CD4-positive, alpha-beta memory T cell (primary cell): ENCODE measurements around the gene TNPO1. TPM values are rescaled to one million over a fixed set of nuclear protein-coding genes. Genes with fewer than 3 reads are reported as not detected.
"Not testable (repeated sequence)": the region's sequence is repeated elsewhere in the genome, so short reads cannot be mapped to it uniquely, and the experiment has no call there.

ENCODE experiments used
- CTCF ChIA-PET: fragments of 350-600 bp; sonication (Branson Sonifier 250); formaldehyde crosslinking; loops from one replicate; lab custom pipeline; 2021; ENCODE audit warnings: inconsistent platforms; ENCODE audit not compliant: partially characterized antibody; lab: Charles Lee
- POLR2A ChIA-PET: fragments of 350-600 bp; sonication (Branson Sonifier 250); formaldehyde crosslinking; loops from one replicate; lab custom pipeline; 2021; ENCODE audit not compliant: partially characterized antibody; lab: Charles Lee
- DNase-seq, 5 donors: peaks; one replicate each; pipeline versions ENCODE4 v3.0.0 to v3.0.0-alpha.2; 2020 to 2022; ENCODE audit warnings: mixed read lengths in 1 of 5
- H3K27ac ChIP-seq: one replicate; pipeline ENCODE4 v1.7.0; 2013; ENCODE audit warnings: low read depth, low read length
- H3K27me3 ChIP-seq: 2 replicates; pipeline ENCODE4 v1.7.0; 2013; ENCODE audit warnings: mild to moderate bottlenecking, low read length, moderate library complexity; ENCODE audit not compliant: insufficient read depth
- H3K36me3 ChIP-seq: 2 replicates; pipeline ENCODE4 v1.7.0; 2013; ENCODE audit warnings: mild to moderate bottlenecking, low read length, moderate library complexity; ENCODE audit not compliant: insufficient read depth
- H3K4me1 ChIP-seq: 2 replicates; pipeline ENCODE4 v1.7.0; 2013; ENCODE audit warnings: mild to moderate bottlenecking, low read length, moderate library complexity; ENCODE audit not compliant: insufficient read depth
- H3K4me3 ChIP-seq, 2 donors: one replicate each; pipeline ENCODE4 v1.7.0; 2013; ENCODE audit warnings: low read length in 2 of 2, mild to moderate bottlenecking in 1 of 2
- H3K9me3 ChIP-seq, 2 donors: one replicate each; pipeline ENCODE4 v1.7.0; 2013; ENCODE audit warnings: low read length in 2 of 2, control low read depth in 1 of 2; ENCODE audit not compliant: control insufficient read depth in 1 of 2
- H3K27ac Mint-ChIP-seq, 7 donors: one replicate each; pipeline ENCODE4 v1.8.0; 2020 to 2021; ENCODE audit warnings: mixed read lengths in 7 of 7, mild to moderate bottlenecking in 6 of 7, inconsistent platforms in 3 of 7, moderate library complexity in 3 of 7
- H3K27me3 Mint-ChIP-seq, 2 donors: one replicate each; pipeline ENCODE4 v1.8.0; 2020 to 2021; ENCODE audit warnings: mixed read lengths in 2 of 2
- H3K36me3 Mint-ChIP-seq, 2 donors: one replicate each; pipeline ENCODE4 v1.8.0; 2020 to 2021; ENCODE audit warnings: mixed read lengths in 2 of 2, inconsistent platforms in 1 of 2, mild to moderate bottlenecking in 1 of 2
- H3K4me1 Mint-ChIP-seq, 4 donors: one replicate each; pipeline ENCODE4 v1.8.0; 2020 to 2021; ENCODE audit warnings: mixed read lengths in 4 of 4, mild to moderate bottlenecking in 1 of 4
- H3K4me3 Mint-ChIP-seq, 8 donors: one replicate each; pipeline ENCODE4 v1.8.0; 2020 to 2021; ENCODE audit warnings: mixed read lengths in 8 of 8, mild to moderate bottlenecking in 7 of 8, moderate library complexity in 6 of 8, inconsistent platforms in 3 of 8
- H3K9me3 Mint-ChIP-seq, 8 donors: one replicate each; pipeline ENCODE4 v1.8.0; 2020 to 2021; ENCODE audit warnings: mixed read lengths in 8 of 8, mild to moderate bottlenecking in 5 of 8, inconsistent platforms in 3 of 8, moderate library complexity in 1 of 8
- intact Hi-C: fragments of 100-400 bp; cut with micrococcal nuclease; formaldehyde crosslinking; loops from one replicate; pipeline ENCODE4 v1.15.1; 2023
- polyA plus RNA-seq, 2 donors: library from polyadenylated mRNA; unstranded; fragments of 300-500 nt; fragmentation: Illumina TruSeq; gene quantifications; one replicate each; pipeline ENCODE4 v1.2.3, GENCODE V29; 2021
- total RNA-seq, 2 experiments: library from RNA; stranded (reverse); gene quantifications; one replicate each; pipeline ENCODE4 v1.2.3, GENCODE V29; 2021

The TNPO1 gene
- total and polyA plus RNA-seq, 4 experiments from 2014 or later: 46.6 to 86.4 (median 66.8) TPM

DNA sequence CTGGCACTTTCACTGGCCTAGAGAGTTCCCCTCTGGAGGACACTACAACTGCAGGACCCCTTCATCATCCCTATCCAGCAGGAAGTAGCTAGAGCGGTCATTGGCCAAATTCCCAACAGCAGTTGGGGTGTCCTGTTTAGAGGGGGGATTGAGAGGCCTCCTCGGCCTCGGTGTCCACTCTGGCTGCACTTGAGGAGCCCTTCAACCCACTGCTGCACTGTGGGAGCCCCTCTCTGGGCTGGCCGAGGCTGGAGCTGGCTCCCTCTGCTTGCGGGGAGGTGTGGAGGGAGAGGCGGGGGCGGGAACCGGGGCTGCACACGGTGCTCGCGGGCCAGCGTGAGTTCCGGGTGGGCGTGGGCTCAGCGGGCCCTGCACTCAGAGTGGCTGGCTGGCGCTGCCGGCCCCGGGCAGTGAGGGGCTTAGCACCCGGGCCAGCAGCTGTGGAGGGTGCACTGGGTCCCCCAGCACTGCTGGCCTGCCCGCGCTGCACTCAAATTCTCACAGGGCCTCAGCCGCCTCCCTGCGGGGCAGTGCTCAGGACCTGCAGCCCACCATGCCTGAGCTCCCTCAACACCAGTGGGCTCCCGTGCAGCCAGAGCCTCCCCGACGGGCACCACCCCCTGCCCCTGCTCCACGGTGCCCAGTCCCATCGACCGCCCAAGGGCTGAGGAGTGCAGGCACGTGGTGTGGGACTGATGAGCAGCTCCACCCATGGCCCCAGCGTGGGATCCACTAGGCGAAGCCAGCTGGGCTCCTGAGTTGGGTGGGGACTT, 118.7 kb downstream of the TNPO1 start:
- H3K4me3 ChIP-seq, H3K9me3 Mint-ChIP-seq, H3K4me1 Mint-ChIP-seq, POLR2A ChIA-PET, H3K27ac Mint-ChIP-seq, DNase-seq, H3K27me3 ChIP-seq, H3K4me1 ChIP-seq, CTCF ChIA-PET, intact Hi-C loops, H3K27ac ChIP-seq, H3K36me3 ChIP-seq, H3K9me3 ChIP-seq, H3K36me3 Mint-ChIP-seq, H3K4me3 Mint-ChIP-seq: not testable (repeated sequence)
- peaks cover 14 to 38% of the 10 kb centered on the region in 2 donors for H3K27me3 Mint-ChIP-seq

DNA sequence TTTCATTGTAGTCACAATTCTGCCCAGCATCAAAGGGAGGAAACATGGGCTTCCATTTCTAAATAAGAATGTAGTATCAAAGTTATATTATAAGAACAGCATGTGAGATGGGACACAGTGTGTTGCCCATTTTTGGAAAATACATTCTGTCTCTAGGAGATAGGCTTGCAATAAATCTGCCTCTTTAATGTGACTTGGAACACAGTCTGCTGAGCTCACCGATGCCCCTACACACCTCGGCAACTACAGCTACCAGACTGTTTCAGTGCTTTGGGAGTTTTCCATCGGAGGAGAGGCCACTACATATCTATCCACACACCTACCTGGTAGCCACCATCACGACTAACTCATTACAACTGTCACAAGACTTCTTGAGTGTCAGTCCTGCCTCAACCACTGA, 120.4 kb downstream of the TNPO1 start:
- no peak overlapping the region for H3K27ac ChIP-seq
- Mint-ChIP-seq H3K36me3 (no peaks in the 10 kb centered on the region), H3K4me3 (no peak overlapping the region), H3K27me3 (peaks cover 12 to 36% of the 10 kb centered on the region in 2 donors), H3K9me3 (no peaks in the 10 kb centered on the region), H3K4me1 (no peaks in the 10 kb centered on the region), H3K27ac (no peak overlapping the region)
- no peak overlapping the region for H3K4me3 ChIP-seq
- no peaks in the 10 kb centered on the region for H3K27me3 ChIP-seq
- DNase-seq: no peak
- intact Hi-C loops: no loop called here
- ChIA-PET CTCF (no interaction called here), POLR2A (no interaction called here)
- no peaks in the 10 kb centered on the region for H3K36me3 ChIP-seq
- no peaks in the 10 kb centered on the region for H3K4me1 ChIP-seq
- no peaks in the 10 kb centered on the region for H3K9me3 ChIP-seq

DNA sequence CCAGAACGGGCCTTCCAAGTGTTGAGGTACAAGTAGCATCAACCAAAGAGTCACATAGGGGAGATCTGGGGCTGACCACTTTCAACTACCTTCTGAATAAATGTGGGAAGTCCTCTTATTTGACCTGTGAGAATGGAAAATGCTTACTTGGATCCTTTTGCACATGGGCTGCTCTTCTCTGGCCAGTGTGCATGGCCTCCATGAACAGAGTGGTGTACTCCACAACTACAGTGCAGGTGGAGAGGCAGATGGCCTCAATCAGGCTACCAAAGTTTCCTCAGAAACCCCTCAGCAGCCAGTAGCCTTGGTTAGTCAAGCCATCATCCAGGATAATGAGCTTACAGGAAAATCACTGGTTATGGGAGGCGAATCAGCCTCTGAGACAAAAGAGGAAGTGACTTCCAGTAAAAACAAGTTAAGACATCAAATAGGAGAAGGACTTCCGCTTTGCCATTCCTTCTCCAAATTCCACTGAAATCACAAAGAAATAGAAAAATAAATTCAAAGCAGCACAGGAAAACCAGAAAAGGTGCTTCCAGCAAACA, 121.1 kb downstream of the TNPO1 start:
- H3K9me3 ChIP-seq: no peaks in the 10 kb centered on the region
- no peak overlapping the region for H3K4me3 ChIP-seq
- H3K9me3 Mint-ChIP-seq: no peaks in the 10 kb centered on the region
- no peaks in the 10 kb centered on the region for H3K36me3 Mint-ChIP-seq
- DNase-seq: no peak
- no peak overlapping the region for H3K27ac Mint-ChIP-seq
- ChIA-PET CTCF (no interaction called here), POLR2A (no interaction called here)
- intact Hi-C loops: no loop called here
- no peaks in the 10 kb centered on the region for H3K4me1 Mint-ChIP-seq
- no peak overlapping the region for H3K4me3 Mint-ChIP-seq
- no peaks in the 10 kb centered on the region for H3K4me1 ChIP-seq
- no peak overlapping the region for H3K27ac ChIP-seq
- H3K27me3 Mint-ChIP-seq: peaks cover 12 to 36% of the 10 kb centered on the region in 2 donors
- no peaks in the 10 kb centered on the region for H3K27me3 ChIP-seq
- H3K36me3 ChIP-seq: no peaks in the 10 kb centered on the region

DNA sequence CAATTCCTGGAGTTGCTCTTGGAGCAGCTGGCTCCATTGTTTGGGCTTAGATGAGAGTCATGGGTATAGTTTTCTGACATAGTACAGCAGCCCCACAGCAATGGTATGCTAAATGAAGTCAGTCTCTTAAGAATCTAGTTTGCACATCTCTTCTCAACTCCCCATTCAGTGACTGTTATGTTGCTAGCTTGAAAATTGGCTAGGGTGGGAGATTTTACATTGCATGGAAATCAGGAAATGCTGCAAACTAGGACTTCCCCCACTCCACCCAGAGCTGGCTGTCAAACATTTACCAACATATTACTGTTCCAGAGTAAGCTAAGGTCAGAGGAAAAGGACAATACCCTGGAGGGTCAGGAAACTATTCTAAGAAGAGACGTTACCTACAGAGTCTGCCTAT, 121.7 kb downstream of the TNPO1 start:
- Mint-ChIP-seq H3K4me1 (no peaks in the 10 kb centered on the region), H3K27ac (no peak overlapping the region), H3K27me3 (peaks cover 12 to 33% of the 10 kb centered on the region in 2 donors), H3K9me3 (no peaks in the 10 kb centered on the region), H3K36me3 (no peaks in the 10 kb centered on the region), H3K4me3 (no peak overlapping the region)
- Histone ChIP-seq H3K27ac (no peak overlapping the region), H3K36me3 (no peaks in the 10 kb centered on the region), H3K27me3 (no peaks in the 10 kb centered on the region), H3K4me1 (no peaks in the 10 kb centered on the region), H3K9me3 (no peaks in the 10 kb centered on the region), H3K4me3 (no peak overlapping the region)
- no peak for DNase-seq
- intact Hi-C loops: no loop called here
- ChIA-PET CTCF (no interaction called here), POLR2A (no interaction called here)

DNA sequence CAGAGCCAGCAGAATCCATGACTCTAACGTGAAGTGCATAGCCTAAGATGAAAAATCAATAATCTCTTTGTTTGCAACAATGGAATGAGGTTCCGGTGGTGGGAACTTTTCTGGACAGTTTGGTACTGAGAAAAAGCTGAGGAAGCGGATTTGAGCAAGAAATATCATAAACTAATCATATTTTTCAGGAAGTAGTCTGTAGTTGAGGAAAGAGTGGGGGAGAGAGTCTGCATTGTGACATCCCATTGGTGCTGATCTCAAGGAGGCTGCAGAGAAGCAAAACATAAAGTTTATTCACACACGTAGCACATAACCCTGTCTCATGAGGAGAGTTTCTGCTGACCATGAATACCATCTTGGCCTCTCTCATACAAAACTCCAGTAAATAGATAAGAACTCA, 123.6 kb downstream of the TNPO1 start:
- peaks cover 16 to 28% of the 10 kb centered on the region in 2 donors for H3K27me3 Mint-ChIP-seq
- no peaks in the 10 kb centered on the region for H3K9me3 Mint-ChIP-seq
- Histone ChIP-seq H3K9me3 (no peaks in the 10 kb centered on the region), H3K36me3 (no peaks in the 10 kb centered on the region), H3K4me3 (no peak overlapping the region), H3K27me3 (no peaks in the 10 kb centered on the region), H3K4me1 (no peaks in the 10 kb centered on the region), H3K27ac (no peak overlapping the region)
- ChIA-PET CTCF (no interaction called here), POLR2A (no interaction called here)
- H3K4me3 Mint-ChIP-seq: no peak overlapping the region
- intact Hi-C loops: no loop called here
- no peaks in the 10 kb centered on the region for H3K4me1 Mint-ChIP-seq
- no peak for DNase-seq
- no peaks in the 10 kb centered on the region for H3K36me3 Mint-ChIP-seq
- H3K27ac Mint-ChIP-seq: no peak overlapping the region

DNA sequence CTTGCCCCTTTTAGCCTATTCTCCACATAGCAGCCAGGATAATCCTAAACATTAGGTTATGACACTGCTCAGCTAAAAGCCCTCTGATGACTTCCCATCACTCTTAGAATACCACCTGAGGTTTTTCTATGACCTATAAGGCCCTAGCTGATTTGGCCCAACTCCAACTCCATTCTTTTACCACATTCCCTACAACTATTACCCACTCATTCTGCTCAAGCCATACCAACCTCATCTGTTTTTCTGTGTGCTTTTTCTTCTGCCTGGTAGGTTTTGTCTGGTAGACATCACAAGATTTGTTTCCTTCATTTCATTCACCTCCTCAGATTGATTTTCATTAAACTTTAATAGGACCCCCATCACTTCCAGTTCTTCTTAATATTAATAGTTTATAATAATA, 126.8 kb downstream of the TNPO1 start:
- no peak for DNase-seq
- intact Hi-C loops: no loop called here
- Mint-ChIP-seq H3K36me3 (no peaks in the 10 kb centered on the region), H3K4me3 (no peak overlapping the region), H3K4me1 (no peaks in the 10 kb centered on the region), H3K9me3 (peaks cover 0 to 1% (median 0%) of the 10 kb centered on the region in 8 donors), H3K27ac (peak overlapping the region in 1 of 7 donors; percentile 4), H3K27me3 (peaks cover 19 to 26% of the 10 kb centered on the region in 2 donors)
- Histone ChIP-seq H3K9me3 (no peaks in the 10 kb centered on the region), H3K4me1 (no peaks in the 10 kb centered on the region), H3K4me3 (no peak overlapping the region), H3K27ac (no peak overlapping the region), H3K36me3 (no peaks in the 10 kb centered on the region), H3K27me3 (no peaks in the 10 kb centered on the region)
- CTCF ChIA-PET: interaction anchor here (2.7 kb wide), 1 partner anchor 13 kb away, joined by 10 read pairs; the partner anchor contains the start of gene FCHO2
- POLR2A ChIA-PET: no interaction called here

DNA sequence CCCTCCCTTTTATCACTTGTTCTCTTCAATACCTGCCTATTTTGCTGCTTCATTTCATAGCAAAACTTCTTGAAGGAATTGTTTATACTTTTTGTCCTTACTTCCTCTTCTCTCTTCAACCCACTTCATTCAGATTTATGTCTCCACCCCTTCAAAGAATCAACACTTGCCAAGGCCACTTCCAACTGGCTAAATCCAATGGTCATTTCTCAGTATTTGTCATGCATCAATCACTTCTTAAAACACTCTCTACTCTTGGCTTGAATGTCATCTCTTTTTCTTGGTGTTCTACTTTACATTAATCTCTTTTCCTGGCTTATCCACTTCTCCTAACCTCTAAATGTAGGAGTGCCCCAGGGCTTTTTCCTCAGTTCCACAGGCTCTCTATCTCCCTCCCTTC, 131.0 kb downstream of the TNPO1 start:
- Histone ChIP-seq H3K9me3 (no peaks in the 10 kb centered on the region), H3K27ac (no peak overlapping the region), H3K4me1 (no peaks in the 10 kb centered on the region), H3K36me3 (no peaks in the 10 kb centered on the region), H3K27me3 (no peaks in the 10 kb centered on the region), H3K4me3 (no peak overlapping the region)
- Mint-ChIP-seq H3K27ac (no peak overlapping the region), H3K4me1 (no peaks in the 10 kb centered on the region), H3K4me3 (no peak overlapping the region), H3K36me3 (no peaks in the 10 kb centered on the region), H3K9me3 (peaks cover 0 to 1% (median 0%) of the 10 kb centered on the region in 8 donors), H3K27me3 (peaks cover 11 to 25% of the 10 kb centered on the region in 2 donors)
- ChIA-PET POLR2A (no interaction called here), CTCF (no interaction called here)
- intact Hi-C loops: no loop called here
- DNase-seq: no peak
